Activated naive CD4-positive, alpha-beta T cell treated with anti-CD3 and anti-CD28 coated beads for 36 hours (primary cell): ENCODE results near the gene NHP2. TPM values are rescaled to one million over a fixed set of nuclear protein-coding genes. Genes with fewer than 3 reads are reported as not detected.
A peak's percentile ranks its signal among the peaks of the same experiment; 100 is the strongest.

ENCODE experiments used
- CTCF ChIA-PET: fragments of 350-600 bp; sonication (Branson Sonifier 250); formaldehyde crosslinking; loops from one replicate; lab custom pipeline; 2021; ENCODE audit warnings: antibody characterized with exemption; lab: Charles Lee
- DNase-seq: peaks from one replicate; pipeline ENCODE4 v3.0.0-alpha.2; 2020
- H3K27ac Mint-ChIP-seq: one replicate; pipeline ENCODE4 v1.8.0; 2021; ENCODE audit warnings: mild to moderate bottlenecking, mixed read lengths
- H3K27me3 Mint-ChIP-seq: one replicate; pipeline ENCODE4 v1.8.0; 2021; ENCODE audit warnings: low read depth, mixed read lengths
- H3K36me3 Mint-ChIP-seq: one replicate; pipeline ENCODE4 v1.8.0; 2021; ENCODE audit warnings: low read depth, mixed read lengths
- H3K4me1 Mint-ChIP-seq: one replicate; pipeline ENCODE4 v1.8.0; 2021; ENCODE audit warnings: low read depth, mixed read lengths
- H3K4me3 Mint-ChIP-seq: one replicate; pipeline ENCODE4 v1.8.0; 2021; ENCODE audit warnings: mild to moderate bottlenecking, moderate library complexity, mixed read lengths
- H3K9me3 Mint-ChIP-seq: one replicate; pipeline ENCODE4 v1.8.0; 2021; ENCODE audit warnings: mixed read lengths
- intact Hi-C: fragments of 100-400 bp; cut with micrococcal nuclease; formaldehyde crosslinking; loops from one replicate; pipeline ENCODE4 v1.15.1; 2023
- total RNA-seq, 2 experiments: library from RNA; stranded (reverse); gene quantifications; one replicate each; pipeline ENCODE4 v1.2.3, GENCODE V29; 2021

Gene NHP2
- total RNA-seq, 2 experiments from 2014 or later = 289 to 298 TPM

- H3K36me3 Mint-ChIP-seq = no peaks in the 10 kb centered on the region
- H3K4me3 Mint-ChIP-seq = no peak overlapping the region
- no peak overlapping the region for H3K27ac Mint-ChIP-seq
- H3K9me3 Mint-ChIP-seq = no peaks in the 10 kb centered on the region
- intact Hi-C loops = loop anchor here (2.0 to 10.0 kb wide), 2 partner anchors 45 to 181 kb away; no protein-coding TSS in a partner anchor
- peaks cover 2% of the 10 kb centered on the region for H3K4me1 Mint-ChIP-seq
- DNase-seq = no peak
- peaks cover 11% of the 10 kb centered on the region for H3K27me3 Mint-ChIP-seq
- CTCF ChIA-PET = interaction anchor here (0.9 to 1.4 kb wide), 2 partner anchors 88 to 91 kb away, joined by 3 to 10 read pairs; no protein-coding TSS in a partner anchor
These were observed 11.9 kb upstream of the NHP2 start for GRCh38 chr5:178165581-178165980.

- H3K27ac Mint-ChIP-seq = no peak overlapping the region
- CTCF ChIA-PET = interaction anchor here (0.5 to 3.3 kb wide), 6 partner anchors 25 to 616 kb away, joined by 3 to 51 read pairs (median 3); no protein-coding TSS in a partner anchor
- peak overlapping the region; percentile 38 for H3K4me3 Mint-ChIP-seq
- H3K36me3 Mint-ChIP-seq = no peaks in the 10 kb centered on the region
- peaks cover 11% of the 10 kb centered on the region for H3K27me3 Mint-ChIP-seq
- peak; percentile 95 for DNase-seq
- H3K4me1 Mint-ChIP-seq = peaks cover 2% of the 10 kb centered on the region
- no peaks in the 10 kb centered on the region for H3K9me3 Mint-ChIP-seq
- intact Hi-C loops = loop anchor here (1.0 to 10.0 kb wide), 3 partner anchors 43 to 179 kb away; no protein-coding TSS in a partner anchor
These were observed 10.4 kb upstream of the NHP2 start for GRCh38 chr5:178163772-178164735.

GRCh38 chr5:178162481-178162880 is 8.8 kb upstream of the NHP2 start:
- peaks cover 2% of the 10 kb centered on the region for H3K4me1 Mint-ChIP-seq
- intact Hi-C loops = loop anchor here (10.0 kb wide), 1 partner anchor 178 kb away; no protein-coding TSS in a partner anchor
- CTCF ChIA-PET = interaction anchor here (0.6 to 3.3 kb wide), 6 partner anchors 9 to 1966 kb away, joined by 3 to 51 read pairs (median 4); partner anchors contain the start of gene NHP2
- no peaks in the 10 kb centered on the region for H3K9me3 Mint-ChIP-seq
- H3K36me3 Mint-ChIP-seq = no peaks in the 10 kb centered on the region
- H3K27me3 Mint-ChIP-seq = peaks cover 11% of the 10 kb centered on the region
- DNase-seq = no peak
- H3K27ac Mint-ChIP-seq = no peak overlapping the region
- no peak overlapping the region for H3K4me3 Mint-ChIP-seq

- H3K9me3 Mint-ChIP-seq = no peaks in the 10 kb centered on the region
- CTCF ChIA-PET = interaction anchor here (2.0 kb wide), 1 partner anchor 84 kb away, joined by 9 read pairs; no protein-coding TSS in a partner anchor
- DNase-seq = no peak
- intact Hi-C loops = loop anchor here (10.0 kb wide), 1 partner anchor 175 kb away; no protein-coding TSS in a partner anchor
- H3K36me3 Mint-ChIP-seq = no peaks in the 10 kb centered on the region
- peaks cover 2% of the 10 kb centered on the region for H3K4me1 Mint-ChIP-seq
- peaks cover 9% of the 10 kb centered on the region for H3K27me3 Mint-ChIP-seq
- no peak overlapping the region for H3K27ac Mint-ChIP-seq
- H3K4me3 Mint-ChIP-seq = no peak overlapping the region
These were observed 6.5 kb upstream of the NHP2 start for GRCh38 chr5:178160176-178160575.

- Mint-ChIP-seq H3K27ac (no peak overlapping the region), H3K27me3 (no peaks in the 10 kb centered on the region), H3K36me3 (peaks cover 18% of the 10 kb centered on the region), H3K9me3 (no peaks in the 10 kb centered on the region), H3K4me1 (peaks cover 34% of the 10 kb centered on the region), H3K4me3 (no peak overlapping the region)
- CTCF ChIA-PET = interaction anchor here (0.6 to 2.8 kb wide), 5 partner anchors 11 to 80 kb away, joined by 3 to 13 read pairs (median 4); no protein-coding TSS in a partner anchor
- intact Hi-C loops = loop anchor here (2.0 to 10.0 kb wide), 2 partner anchors 50 to 560 kb away; partner anchors contain the start of genes HNRNPAB and TMED9
- DNase-seq = no peak
These were observed 1.4 kb upstream of the NHP2 start for GRCh38 chr5:178155065-178155464.

- intact Hi-C loops = loop anchor here (5.0 to 10.0 kb wide), 2 partner anchors 40 to 558 kb away; partner anchors contain the start of genes N4BP3 and TMED9
- Mint-ChIP-seq H3K27me3 (no peaks in the 10 kb centered on the region), H3K4me3 (peak overlapping the region; percentile 96), H3K36me3 (peaks cover 30% of the 10 kb centered on the region), H3K9me3 (no peaks in the 10 kb centered on the region), H3K27ac (peak overlapping the region; percentile 81), H3K4me1 (peaks cover 48% of the 10 kb centered on the region)
- no peak for DNase-seq
- CTCF ChIA-PET = interaction anchor here (0.9 to 2.8 kb wide), 4 partner anchors 9 to 78 kb away, joined by 3 to 13 read pairs (median 4); no protein-coding TSS in a partner anchor
These were observed 917 bp downstream of the NHP2 start for GRCh38 chr5:178152491-178153444.

GRCh38 chr5:178150977-178151734 is 2.5 kb downstream of the NHP2 start:
- Mint-ChIP-seq H3K27me3 (no peaks in the 10 kb centered on the region), H3K9me3 (no peaks in the 10 kb centered on the region), H3K4me1 (peaks cover 55% of the 10 kb centered on the region), H3K27ac (peak overlapping the region; percentile 69), H3K4me3 (peak overlapping the region; percentile 15), H3K36me3 (peaks cover 34% of the 10 kb centered on the region)
- intact Hi-C loops = loop anchor here (5.0 to 10.0 kb wide), 2 partner anchors 39 to 556 kb away; partner anchors contain the start of genes N4BP3 and TMED9
- no peak for DNase-seq
- CTCF ChIA-PET = interaction anchor here (1.0 to 9.1 kb wide), 2 partner anchors 16 to 76 kb away, joined by 3 to 76 read pairs; no protein-coding TSS in a partner anchor

- intact Hi-C loops = no loop called here
- H3K9me3 Mint-ChIP-seq = no peaks in the 10 kb centered on the region
- H3K4me3 Mint-ChIP-seq = no peak overlapping the region
- no peak for DNase-seq
- H3K27ac Mint-ChIP-seq = peak overlapping the region; percentile 69
- CTCF ChIA-PET = interaction anchor here (0.8 to 9.1 kb wide), 6 partner anchors 29 to 74 kb away, joined by 3 to 76 read pairs (median 4); no protein-coding TSS in a partner anchor
- H3K36me3 Mint-ChIP-seq = peaks cover 40% of the 10 kb centered on the region
- peaks cover 61% of the 10 kb centered on the region for H3K4me1 Mint-ChIP-seq
- no peaks in the 10 kb centered on the region for H3K27me3 Mint-ChIP-seq
These were observed 4.3 kb downstream of the NHP2 start for GRCh38 chr5:178149199-178149932.

- H3K4me1 Mint-ChIP-seq = peaks cover 49% of the 10 kb centered on the region
- CTCF ChIA-PET = interaction anchor here (1.5 to 9.1 kb wide), 2 partner anchors 27 to 72 kb away, joined by 4 to 76 read pairs; no protein-coding TSS in a partner anchor
- DNase-seq = no peak
- peak overlapping the region; percentile 50 for H3K27ac Mint-ChIP-seq
- H3K4me3 Mint-ChIP-seq = no peak overlapping the region
- peaks cover 48% of the 10 kb centered on the region for H3K36me3 Mint-ChIP-seq
- no peaks in the 10 kb centered on the region for H3K27me3 Mint-ChIP-seq
- intact Hi-C loops = no loop called here
- H3K9me3 Mint-ChIP-seq = no peaks in the 10 kb centered on the region
These were observed 6.3 kb downstream of the NHP2 start for GRCh38 chr5:178147406-178147805.
